Stimulated activated CD8-positive, alpha-beta memory T cell treated with anti-CD3 and anti-CD28 coated beads, Interleukin-7, amount 100 ng/mL, for 48 hours (primary cell): Measurements from ENCODE around the gene TRIM44.
"Not testable (repeated sequence)": the region's sequence is repeated elsewhere in the genome, so short reads cannot be mapped to it uniquely, and the experiment has no call there.

Experiments
- DNase-seq, 2 donors: peaks; one replicate each; pipeline ENCODE4 v3.0.0-alpha.2; 2020; ENCODE audit warnings: low read depth in 1 of 2; ENCODE audit errors: extremely low read depth in 1 of 2

TRIM44 gene

DNA sequence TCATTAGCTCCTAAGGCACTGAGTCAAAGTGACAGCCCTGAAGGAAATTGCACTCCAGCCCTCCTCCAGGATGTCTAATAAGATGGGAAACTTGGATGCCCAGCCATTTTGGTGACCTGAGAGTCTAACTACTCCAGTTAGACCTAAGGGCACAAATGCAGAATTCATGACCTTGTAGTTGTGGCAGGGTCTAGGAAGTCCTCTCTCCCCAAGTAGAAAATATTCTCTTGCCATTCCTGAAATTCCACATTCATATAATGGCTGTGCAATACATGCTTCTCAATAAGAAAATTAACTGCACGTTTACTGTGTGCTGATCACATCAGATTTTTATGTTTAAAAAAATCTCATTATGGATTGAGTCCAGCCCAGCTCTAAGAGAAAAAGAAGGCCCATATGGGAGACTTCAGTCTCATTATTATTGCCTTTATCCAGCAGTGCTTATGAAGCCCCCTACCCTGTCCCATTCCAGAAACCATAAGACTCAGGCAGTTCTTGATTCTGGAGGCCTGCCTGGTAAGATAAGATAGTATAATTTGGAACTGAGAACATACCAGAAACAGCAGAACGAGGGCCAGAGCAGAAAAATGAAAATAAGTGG is 147.6 kb downstream of the TRIM44 start:
- DNase-seq, result no peak

DNA sequence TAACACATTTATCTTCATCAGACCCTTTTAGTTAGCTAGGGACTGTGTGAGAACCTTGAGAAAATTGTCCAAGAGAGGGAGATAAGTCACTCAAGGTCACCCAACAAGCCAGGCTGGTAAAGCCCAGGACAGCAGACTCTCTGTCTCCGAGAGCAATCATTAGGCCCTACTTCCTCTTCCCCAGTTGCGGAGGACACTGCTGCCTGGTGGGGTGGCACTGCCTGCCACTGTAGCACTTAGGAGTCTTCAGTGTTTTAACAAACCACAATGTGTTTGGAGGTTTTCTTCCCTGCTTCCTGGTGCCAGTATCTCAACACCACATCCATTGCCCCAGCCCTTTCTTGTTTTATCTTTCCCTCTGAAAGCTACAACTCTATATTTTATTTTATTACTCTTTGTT is 149.2 kb downstream of the TRIM44 start:
- no peak for DNase-seq

DNA sequence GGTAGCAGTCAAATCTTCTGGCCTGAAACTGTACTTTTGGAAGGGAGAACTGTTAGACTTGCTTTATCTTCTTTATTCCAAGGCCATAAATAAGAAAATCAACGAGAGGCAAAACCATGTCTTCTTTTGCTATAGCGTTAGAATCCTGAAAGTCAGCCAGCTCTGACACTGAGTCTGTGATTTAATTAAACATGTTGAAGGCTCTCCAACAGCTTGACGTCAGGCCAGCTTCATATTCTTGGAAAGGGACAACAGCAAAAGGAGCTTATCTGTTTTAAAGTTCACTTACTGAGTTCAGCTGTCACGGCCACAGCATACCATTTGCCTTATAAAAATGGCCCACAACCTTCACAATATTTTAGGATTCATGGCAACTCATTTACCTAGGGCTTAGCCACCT is 150.3 kb downstream of the TRIM44 start:
- DNase-seq, result no peak

DNA sequence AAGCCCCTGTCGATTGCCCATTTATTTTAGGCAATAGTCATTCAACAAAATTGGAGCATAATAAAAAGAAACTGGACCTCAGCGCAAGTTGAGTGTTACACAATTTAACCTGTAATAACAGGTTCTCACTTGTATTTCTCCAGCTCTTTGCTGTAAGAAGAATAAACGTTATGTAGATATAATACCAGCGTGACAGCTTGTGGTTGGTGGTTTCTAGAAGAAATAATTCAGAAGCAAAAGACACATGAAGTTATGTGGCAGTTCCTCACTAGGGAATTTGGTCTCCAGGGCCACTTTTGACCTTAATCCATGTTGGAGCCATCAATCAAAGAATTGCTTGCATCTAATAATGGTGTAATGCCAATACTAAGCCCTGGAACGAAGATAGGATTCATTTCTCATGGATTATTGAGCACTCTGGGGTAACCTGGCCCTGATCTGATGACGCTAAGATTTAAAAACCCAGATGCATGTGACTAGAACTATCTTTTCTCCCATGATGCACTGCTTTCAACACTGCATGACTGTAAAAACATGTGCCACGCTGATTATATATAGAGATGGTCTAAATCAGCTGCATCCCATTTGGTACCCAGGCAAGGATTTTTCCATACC is 151.6 kb downstream of the TRIM44 start:
- DNase-seq, result no peak

DNA sequence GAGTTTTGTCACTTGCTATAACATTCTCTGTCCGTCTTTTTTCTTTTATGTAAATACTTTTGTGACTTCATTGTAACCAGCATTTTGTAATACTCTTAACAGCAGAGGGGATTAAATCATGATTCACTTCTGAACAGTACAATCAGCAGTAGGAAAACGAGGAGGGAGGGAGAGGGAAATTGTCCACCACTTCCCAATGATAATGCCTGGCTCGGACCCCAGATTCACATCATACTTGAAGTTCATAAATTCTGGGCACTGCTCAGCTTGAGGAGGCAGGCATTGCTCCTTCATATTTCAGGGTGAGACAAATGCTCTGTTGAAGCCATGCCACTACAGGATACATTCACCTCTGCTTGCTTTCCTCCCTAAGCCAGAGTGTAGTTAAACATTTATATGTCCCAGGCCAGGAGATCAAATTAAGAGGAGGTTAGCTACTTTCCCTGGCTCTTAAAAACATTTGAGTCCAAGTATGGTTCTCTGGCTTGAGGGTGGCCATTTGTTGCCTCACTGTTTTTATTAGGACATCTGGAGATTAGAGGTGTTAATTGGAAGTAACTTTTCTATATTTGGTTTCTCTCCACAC is 152.2 kb downstream of the TRIM44 start:
- no peak for DNase-seq

DNA sequence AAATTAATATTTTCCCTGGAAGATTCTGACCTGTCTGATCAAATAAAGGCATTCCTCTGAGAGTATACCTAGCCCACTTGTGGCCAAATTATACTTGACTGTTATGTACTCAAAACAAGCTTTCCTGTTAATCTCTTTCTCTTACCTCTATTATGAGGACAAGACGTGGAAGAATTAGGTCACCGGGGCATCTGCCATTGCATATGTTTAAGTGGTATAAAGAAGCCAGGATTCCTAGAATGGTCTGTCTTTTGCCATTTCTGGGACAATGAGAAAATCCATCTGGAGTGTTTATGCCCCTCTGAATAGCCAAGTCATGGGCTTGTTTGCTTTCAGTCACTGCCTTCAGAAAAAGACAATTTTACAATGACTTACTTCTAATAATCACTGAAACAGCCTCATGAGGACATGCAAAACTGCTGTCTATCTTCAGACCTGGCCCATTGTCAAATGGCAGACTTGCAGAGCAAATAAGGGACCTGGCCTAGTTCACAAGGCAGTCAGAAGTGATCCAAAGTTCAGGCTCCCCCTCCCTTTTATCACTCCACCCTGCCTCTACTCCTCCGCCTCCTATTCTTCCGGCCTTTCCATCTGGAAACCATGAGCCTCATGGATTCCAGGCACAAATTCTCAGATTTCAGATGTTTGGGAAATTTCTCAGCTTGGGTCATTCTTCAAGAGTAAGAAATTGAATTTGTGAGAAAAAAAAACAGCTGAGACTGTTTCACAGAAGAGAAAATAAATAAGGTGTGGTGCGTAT is 153.2 kb downstream of the TRIM44 start:
- DNase-seq, result no peak

DNA sequence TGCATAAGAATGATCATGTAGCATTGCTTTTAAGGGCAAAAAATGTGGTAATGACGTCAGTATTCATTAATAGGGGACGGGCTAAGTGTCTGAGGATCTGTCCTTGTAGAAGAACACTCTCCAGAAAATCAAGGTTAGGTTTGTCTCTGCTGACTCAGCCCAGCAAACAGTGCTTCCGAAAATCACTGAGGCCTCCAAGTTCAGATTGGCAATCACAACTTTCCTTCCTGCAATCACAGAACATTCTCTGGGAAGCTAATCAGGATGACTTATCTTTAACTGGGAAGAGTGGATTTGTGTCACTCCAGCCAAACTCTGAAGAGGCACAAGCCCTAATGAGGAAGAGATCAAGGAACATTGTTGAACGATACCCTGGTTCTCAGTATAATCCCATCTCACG is 158.0 kb downstream of the TRIM44 start:
- DNase-seq, result no peak

DNA sequence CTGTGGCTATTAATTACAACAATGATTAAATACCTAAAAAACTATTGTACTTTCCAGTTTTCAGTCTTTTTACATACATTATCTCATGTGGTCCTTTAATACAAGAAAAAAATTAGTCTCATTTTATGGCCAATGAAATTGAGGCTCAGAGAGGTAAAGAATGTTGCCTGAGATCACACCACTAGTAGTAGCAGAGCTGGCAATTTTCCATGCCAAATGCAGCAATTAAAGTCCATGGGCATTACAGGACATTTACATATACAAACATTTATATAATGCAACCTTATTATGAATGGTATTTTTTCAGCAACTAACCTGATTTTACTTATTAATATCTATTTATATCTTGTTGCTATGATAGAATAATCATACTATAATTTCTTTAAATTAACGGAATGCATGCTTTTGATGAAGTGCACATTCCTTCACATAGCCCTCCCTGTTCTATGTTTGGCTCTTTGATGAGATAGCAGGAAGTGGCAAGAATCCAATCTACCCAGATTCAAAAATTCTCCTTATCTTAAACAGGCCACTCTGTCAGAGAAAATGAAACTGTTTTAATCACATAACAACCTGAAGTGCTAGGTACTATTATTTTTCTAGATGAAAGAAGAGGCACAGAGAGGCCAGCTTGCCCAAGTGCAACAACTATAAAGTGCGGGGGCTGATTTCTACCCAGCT is 160.4 kb downstream of the TRIM44 start:
- DNase-seq, result no peak

DNA sequence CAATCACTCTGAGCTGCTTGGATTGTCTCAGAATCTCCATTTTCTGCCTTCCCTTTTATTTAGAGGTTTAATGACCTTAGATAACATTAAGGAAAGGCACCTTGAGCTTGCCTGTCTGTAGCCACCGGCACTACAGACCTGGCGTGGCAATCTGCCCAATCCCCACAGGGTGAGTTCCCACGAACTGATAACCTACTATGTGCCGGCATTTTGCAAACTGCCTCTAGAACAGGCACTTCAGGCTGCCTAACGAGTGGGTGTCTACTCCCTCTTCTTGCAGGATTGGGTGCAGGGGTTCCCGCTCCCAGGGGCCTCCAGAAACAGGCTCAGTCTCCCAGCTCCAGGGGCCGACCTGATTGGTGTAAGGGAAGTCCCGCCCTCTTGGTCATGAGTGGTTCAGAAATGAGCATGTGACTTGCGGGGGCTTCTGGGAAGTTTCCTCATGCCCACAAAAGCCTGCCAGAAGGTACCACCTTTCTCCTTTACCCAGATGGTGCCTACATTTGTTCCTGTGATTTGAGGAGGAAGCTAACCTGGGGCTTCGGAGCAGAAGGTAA is 161.2 kb downstream of the TRIM44 start:
- no peak for DNase-seq

DNA sequence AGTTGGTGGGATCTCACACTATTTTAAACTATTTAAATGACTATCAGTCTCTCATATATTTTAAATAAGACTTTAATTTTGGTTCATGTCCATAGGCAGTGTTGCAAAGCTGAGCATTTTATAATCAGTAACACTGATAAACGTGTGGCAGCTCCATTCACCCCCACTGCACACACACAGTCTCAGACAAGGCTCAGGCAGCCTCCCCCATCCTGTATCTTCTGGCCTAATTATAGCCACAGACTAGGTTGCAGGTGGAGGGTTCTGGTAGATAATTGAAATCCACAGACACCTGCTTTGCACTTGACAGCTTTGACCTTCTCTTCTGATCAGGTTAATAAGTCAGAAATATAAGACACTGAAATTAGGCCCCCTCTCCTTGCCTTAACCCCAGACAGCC is 162.8 kb downstream of the TRIM44 start:
- DNase-seq, result no peak

DNA sequence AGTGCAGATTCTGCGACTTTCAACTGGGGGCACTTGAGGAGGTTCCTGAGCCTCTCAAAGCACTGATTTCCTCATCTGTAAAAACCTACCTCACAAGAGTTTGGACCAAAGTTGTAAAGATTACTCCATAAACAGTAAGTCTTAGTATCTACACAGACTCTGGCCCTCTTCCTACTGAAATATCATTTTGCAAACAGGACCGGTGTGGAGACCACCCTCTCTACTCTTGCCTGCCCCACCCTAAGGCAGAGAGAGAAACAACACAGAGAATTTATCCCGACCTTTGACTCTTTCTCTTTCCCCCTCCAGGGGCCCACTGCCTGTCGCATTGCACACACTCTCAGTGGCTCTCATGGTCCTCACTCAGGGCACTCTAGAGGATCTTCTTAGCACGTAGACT is 163.4 kb downstream of the TRIM44 start:
- DNase-seq, result no peak

DNA sequence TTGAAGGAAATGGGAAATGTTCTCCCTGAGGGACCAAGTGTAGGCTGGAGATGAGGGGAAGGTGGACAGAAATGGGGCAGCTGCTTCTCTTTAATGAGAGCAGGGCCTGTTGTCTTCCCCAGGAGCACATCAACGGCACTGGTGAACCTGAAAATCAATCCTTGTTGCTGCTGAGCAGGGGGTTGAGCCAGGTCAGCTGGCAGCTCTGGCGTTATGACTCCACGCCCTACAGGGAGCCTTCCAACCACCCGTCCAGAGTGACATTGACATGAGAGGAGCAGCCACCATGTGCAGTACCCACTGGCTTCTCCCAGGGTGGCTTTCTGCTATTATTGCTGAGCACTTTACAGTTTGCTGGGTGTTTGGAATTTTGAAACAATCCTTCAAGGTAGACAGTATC is 164.4 kb downstream of the TRIM44 start:
- no peak for DNase-seq

DNA sequence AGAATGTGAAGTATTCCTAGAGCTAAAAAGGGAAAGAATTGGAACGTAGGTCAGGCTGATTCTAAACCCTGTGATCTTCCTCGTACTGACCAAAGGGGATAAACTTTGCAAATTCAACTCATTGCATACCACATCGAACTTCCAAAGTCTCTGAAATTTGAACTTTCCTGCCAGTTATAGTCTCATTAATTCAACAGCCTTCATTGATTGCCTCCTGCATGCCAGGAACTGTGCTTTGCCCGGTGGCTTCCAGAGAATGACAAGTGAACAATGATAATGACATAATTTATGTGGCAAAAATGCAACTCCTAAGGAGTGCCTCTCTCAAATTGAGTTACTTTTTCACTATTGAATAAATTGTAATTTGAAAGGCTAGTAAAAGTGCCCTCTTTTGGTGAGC is 173.6 kb downstream of the TRIM44 start:
- no peak for DNase-seq

DNA sequence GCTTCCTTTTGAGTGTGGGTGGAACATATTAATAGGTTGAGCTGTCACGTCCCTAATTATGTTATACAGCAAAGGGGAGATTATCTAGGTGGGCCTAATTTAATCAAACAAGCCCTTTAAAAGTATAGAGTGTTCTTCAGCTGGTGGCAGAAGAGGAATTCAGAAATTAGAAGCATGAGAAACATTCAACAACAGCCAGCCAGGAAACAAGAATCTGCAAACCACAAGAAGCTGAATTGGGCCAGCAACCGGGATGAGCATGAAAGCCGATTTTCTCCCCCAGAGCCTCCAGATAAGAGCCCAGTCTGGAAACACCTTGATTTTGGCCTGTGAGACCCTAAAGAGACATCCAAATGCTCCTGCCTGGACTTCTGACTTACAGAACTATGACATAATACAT is 175.5 kb downstream of the TRIM44 start:
- no peak for DNase-seq

DNA sequence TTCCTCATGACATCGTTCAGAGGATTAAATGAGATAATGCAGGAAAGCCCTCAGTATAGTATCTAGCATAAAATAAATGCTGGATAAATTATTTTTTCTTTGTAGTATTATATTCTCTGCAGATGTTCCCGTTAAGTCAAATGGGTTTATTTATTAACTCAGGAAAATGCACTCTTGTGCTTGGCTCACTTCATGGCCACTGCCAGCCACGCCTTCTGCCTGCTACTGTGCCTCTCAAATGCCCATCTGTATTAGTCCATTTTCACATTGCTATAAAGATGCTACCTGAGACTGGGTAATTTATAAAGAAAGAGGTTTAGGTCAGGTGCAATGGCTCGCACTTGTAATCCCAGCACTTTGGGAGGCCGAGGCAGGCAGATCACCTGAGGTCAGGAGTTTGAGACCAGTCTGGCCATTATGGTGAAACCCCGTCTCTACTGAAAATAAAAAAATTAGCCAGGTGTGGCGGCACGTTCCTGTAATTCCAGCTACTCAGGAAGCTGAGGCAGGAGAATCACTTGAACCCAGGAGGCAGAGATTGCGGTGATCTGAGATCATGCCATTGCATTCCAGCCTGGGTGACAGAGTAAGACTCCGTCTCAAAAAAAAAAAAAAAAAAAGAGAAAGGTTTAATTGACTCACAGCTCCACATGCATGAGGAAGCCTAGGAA is 176.3 kb downstream of the TRIM44 start:
- DNase-seq, result not testable (repeated sequence)

DNA sequence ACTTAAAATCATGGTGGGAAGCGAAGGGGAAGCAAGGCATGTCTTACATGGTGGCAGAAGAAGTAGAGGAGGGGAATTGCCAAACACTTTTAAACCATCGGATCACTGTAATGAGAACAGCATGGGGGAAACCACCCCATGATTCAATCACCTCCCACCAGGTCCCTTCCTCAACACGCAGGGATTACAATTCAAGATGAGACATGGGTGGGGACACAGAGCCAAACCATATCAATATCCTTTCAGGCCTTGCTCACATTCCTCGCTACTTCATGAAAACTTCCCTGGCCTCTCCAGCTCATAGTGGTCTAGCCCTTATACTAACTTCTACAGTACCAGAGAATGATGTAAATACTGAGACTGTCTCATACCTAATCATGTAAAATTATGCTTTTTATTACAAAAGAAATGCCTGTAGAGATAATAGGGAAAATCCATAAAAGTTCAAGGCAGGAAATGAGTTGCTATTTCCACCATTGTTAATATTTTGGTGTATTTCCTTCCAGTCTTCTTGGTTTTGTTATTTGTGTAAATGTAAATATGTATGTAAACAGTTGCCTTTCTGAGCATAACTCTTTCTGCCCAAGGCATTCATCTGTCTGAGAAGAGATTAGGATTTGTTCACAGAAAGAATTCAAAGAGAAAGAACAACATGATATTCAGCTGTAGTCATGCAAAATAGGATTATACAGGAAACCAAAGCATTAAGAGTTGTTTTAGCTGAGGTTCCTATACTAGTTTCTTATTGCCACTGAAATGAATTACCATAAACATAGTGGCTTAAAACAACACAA is 177.0 kb downstream of the TRIM44 start:
- no peak for DNase-seq

DNA sequence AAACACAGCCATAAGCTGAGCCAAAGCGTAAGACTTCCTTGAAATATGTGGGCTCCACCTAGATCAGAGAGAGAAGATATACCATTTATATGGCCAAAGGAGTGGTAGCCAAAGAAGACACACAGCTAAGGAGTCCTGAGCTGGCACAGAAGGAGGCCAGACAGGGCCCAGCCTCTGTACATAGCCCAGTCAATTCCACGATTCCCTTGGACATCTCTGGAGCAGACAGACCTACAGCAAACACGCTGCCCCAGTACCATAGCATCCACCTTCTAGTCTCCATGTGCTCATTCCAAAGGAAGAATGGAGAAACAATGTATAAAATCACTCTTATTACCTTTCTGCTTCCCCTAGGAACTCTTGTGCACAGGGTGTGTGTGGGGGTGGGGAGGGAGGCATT is 179.2 kb downstream of the TRIM44 start:
- no peak for DNase-seq

DNA sequence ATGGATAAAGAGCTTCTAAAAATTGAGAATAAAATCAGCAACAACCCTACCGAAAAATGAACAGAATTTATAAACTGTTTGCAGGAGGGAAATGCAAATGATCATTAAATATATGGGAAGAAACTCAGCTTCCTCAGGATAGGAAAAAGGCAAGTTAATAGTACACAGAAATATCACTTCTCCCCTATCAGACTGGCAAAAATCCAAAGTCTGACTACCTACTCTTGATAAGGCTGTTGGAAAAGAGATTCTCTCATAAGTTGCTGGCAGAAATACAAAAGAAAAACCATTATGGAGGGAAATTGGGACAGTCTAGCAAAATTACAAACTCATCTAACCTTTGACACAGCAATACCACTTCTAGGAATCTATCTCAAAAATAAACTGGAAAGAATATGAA is 180.4 kb downstream of the TRIM44 start:
- no peak for DNase-seq

DNA sequence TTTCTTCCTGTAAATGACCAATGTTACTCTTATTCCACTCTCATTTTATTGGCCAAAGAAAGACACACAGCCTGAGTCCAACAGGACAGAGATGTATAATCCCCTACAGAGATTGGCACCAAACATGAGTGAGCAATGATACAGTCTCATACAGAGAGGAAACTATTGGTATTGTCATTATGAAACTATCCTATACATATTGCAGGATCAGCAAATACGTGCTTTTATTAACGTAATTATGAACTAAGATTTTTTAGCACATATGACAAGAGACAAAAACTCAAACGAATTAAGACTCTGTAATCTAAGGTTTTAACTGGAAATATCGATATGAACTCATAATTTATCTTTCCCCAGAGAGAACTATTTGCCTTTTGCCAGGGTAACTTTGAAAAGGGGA is 182.0 kb downstream of the TRIM44 start:
- DNase-seq, result no peak

DNA sequence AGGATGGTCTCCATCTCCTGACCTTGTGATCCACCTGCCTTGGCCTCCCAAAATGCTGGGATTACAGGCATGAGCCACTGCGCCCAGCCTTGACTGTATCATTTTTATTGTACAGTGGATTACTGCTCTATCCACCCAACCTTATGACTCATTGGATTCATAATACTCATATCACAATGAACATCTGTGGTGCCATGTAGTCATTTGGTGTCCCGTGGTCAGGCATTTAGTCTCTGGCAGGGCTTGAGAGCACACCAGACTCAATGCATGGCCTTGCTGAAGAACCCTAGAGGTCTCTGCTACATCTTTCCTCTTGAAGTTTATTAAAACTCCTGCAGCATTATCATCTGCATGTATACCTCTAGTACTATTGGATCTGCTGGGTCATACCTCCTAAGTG is 183.3 kb downstream of the TRIM44 start:
- no peak for DNase-seq
